Adrenal gland (tissue), 12 donors: ENCODE measurements around the gene CSRP1. TPM values are rescaled to one million over a fixed set of nuclear protein-coding genes. Genes with fewer than 3 reads are reported as not detected.

Experiments used
- DNase-seq, 7 donors: peaks; one replicate each; pipeline ENCODE4 v3.0.0-alpha.2; 2019 to 2020
- H3K27ac ChIP-seq, 5 donors: fragments of 200-600 bp; sonication (generic) in 4 of 5; 1 replicate in 3 of 5; 2 replicates in 2 of 5; pipeline versions ENCODE4 v1.5.1 to v1.8.0; 2016 to 2020; ENCODE audit warnings: mild to moderate bottlenecking in 1 of 5
- H3K27me3 ChIP-seq: fragments of 200-600 bp; 2 replicates; pipeline ENCODE4 v1.8.0; 2021
- H3K36me3 ChIP-seq, 2 donors: fragments of 200-600 bp; replicated peaks in 1 of 2; 1 replicate in 1 of 2; 2 replicates in 1 of 2; pipeline versions ENCODE4 v1.5.1 to v1.8.0; 2018 to 2022
- H3K4me1 ChIP-seq, 2 donors: fragments of 200-600 bp; replicated peaks in 1 of 2; 1 replicate in 1 of 2; 2 replicates in 1 of 2; pipeline versions ENCODE4 v1.5.1 to v1.8.0; 2018 to 2021
- H3K4me3 ChIP-seq, 4 donors: fragments of 200-600 bp; sonication (generic) in 3 of 4; one replicate each; pipeline ENCODE4 v1.5.1; 2016 to 2018
- H3K9me3 ChIP-seq, 3 donors: fragments of 200-600 bp; sonication (generic) in 1 of 3; replicated peaks in 1 of 3; 1 replicate in 2 of 3; 2 replicates in 1 of 3; pipeline versions ENCODE4 v1.5.1 to v1.8.0; 2016 to 2021
- POLR2A ChIP-seq, 2 donors: fragments of 450-650 bp; IDR thresholded peaks; one replicate each; pipeline ENCODE4 v1.6.1; 2017; ENCODE audit warnings: antibody characterized with exemption in 2 of 2, mild to moderate bottlenecking in 2 of 2, moderate library complexity in 1 of 2
- WGBS, 4 donors: extraction: QIAGEN DNeasy Blood & Tissue Kit in 2 of 4; methylation state at CpG; one replicate each; pipeline versions ENCODE4 v1.1.5 to v1.1.7; 2013 to 2017; 5-methylcytosine and 5-hydroxymethylcytosine counted together
- intact Hi-C, 2 donors: fragments of 100-400 bp; cut with DNase I; formaldehyde crosslinking; loops; one replicate each; pipeline versions ENCODE4 v1.14.1 to v1.15.0; 2022 to 2023
- polyA plus RNA-seq, 3 donors: library from polyadenylated mRNA; stranded (reverse); fragments of 200-250 nt in 2 of 3; fragments of 350-450 nt in 1 of 3; fragmentation: Illumina TruSeq in 1 of 3; extraction: RNeasy Lipid Tissue Mini Kit (QIAGEN cat#74804) in 1 of 3; gene quantifications; one replicate each; pipeline ENCODE4 v1.2.3, GENCODE V29; 2013 to 2014
- total RNA-seq, 9 donors: library from RNA; depleted of rRNA in 4 of 9; stranded (reverse); fragments of >200 nt in 4 of 9; fragments of 120-200 nt in 1 of 9; fragmentation: NEBNext Ultra II Directional in 1 of 9; extraction: Animal tissue kit (Norgen Biotek cat#: 25700) in 1 of 9; gene quantifications; one replicate each; pipeline versions ENCODE4 v1.1.0 to v1.2.4, GENCODE V29; 2013 to 2023
- TF ChIP-seq, protein P1 (sequence below), 6 experiments: fragments of 450-650 bp in 4 of 6; fragments of 200-600 bp in 2 of 6; sonication (generic) in 1 of 6; IDR thresholded peaks; 1 replicate in 5 of 6; 2 replicates in 1 of 6; pipeline versions ENCODE4 v1.5.1 to v1.8.0; 2016 to 2021; ENCODE audit warnings: antibody characterized with exemption in 6 of 6, mild to moderate bottlenecking in 2 of 6, moderate library complexity in 1 of 6
- donor health status: healthy with polysubstance abuse.
- donor health status: Bipolar disorder and iron deficiency.
- donor health status: DM: yes; HTN: yes; CAD: no.
- donor health status: DM: no; HTN: no; CAD: no.
- donor health status: DM: no; HTN: no; CAD: no.
- donor health status: DM: yes; HTN: yes; CAD: no.

CSRP1 gene
- total and polyA plus RNA-seq, 12 donors = 30.5 to 470 (median 138) TPM

DNA sequence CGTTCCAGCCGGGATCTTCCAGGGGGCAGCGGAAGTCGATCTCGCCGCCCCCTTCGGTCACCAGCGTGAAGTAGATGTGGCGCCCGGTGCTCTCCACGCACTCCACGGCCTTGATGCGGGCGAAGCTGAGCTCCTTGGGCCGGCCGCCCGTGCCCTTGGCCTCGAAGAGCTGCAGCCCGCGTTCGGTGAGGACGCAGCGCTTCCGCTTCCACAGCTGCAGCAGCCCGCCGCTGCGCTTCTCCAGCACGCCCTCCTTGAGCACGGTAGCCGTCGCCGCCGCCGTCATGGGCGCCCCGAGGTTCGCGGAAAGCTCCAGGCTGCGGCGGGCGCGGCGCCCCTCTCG lies 38.5 kb downstream of the CSRP1 start:
- intact Hi-C loops = no loop called here
- peak; percentile 35 to 68 (median 56) for DNase-seq
- peaks cover 7 to 15% of the 10 kb centered on the region in 2 donors for H3K4me1 ChIP-seq
- H3K27ac ChIP-seq = peak overlapping the region in 4 of 5 donors; percentile 58 to 96 (median 81)
- no peaks in the 10 kb centered on the region for H3K9me3 ChIP-seq
- H3K4me3 ChIP-seq = peak overlapping the region in 3 of 4 donors; percentile 25 to 79 (median 48)
- no peaks in the 10 kb centered on the region for H3K27me3 ChIP-seq
- 0 to 5% (median 3%) methylated on average over 4 to 44 of the region's 44 CpGs; no CpG with 5 or more reads in 1 of the 4 donors for WGBS, 4 donors
- peaks cover 0 to 16% of the 10 kb centered on the region in 2 donors for H3K36me3 ChIP-seq
- TF ChIP-seq POLR2A (IDR thresholded peaks at IDR 0.05) = no peak
- TF ChIP-seq, protein P1, sequence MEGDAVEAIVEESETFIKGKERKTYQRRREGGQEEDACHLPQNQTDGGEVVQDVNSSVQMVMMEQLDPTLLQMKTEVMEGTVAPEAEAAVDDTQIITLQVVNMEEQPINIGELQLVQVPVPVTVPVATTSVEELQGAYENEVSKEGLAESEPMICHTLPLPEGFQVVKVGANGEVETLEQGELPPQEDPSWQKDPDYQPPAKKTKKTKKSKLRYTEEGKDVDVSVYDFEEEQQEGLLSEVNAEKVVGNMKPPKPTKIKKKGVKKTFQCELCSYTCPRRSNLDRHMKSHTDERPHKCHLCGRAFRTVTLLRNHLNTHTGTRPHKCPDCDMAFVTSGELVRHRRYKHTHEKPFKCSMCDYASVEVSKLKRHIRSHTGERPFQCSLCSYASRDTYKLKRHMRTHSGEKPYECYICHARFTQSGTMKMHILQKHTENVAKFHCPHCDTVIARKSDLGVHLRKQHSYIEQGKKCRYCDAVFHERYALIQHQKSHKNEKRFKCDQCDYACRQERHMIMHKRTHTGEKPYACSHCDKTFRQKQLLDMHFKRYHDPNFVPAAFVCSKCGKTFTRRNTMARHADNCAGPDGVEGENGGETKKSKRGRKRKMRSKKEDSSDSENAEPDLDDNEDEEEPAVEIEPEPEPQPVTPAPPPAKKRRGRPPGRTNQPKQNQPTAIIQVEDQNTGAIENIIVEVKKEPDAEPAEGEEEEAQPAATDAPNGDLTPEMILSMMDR (IDR thresholded peaks at IDR 0.05) = peak in 1 of 6 experiments; percentile 1

DNA sequence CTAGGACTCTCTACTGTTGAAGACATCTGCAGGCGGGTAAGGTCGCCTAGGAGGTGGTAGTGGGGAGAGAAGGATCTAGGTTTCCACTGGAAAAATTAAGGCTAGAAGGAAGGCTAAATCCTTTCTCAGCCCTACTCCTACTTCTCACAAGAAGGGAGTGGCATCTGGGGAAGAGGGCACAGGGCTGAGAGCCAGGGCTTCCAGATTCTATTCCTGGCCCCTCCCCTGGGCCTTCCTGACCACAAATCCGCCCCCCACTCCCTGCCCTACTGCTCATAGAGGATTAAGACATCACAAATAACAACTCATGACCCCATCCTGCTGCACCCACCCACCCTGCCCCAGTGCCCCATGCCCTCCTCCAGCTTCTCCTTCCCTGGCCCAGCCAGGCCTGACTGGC lies 40.4 kb downstream of the CSRP1 start:
- Histone ChIP-seq H3K9me3 (no peaks in the 10 kb centered on the region), H3K27me3 (no peaks in the 10 kb centered on the region), H3K4me1 (peaks cover 17 to 23% of the 10 kb centered on the region in 2 donors), H3K27ac (peak overlapping the region in 3 of 5 donors; percentile 12 to 96 (median 13)), H3K4me3 (peak overlapping the region in 1 of 4 donors; percentile 79), H3K36me3 (peaks cover 0 to 16% of the 10 kb centered on the region in 2 donors)
- TF ChIP-seq, protein P1 (IDR thresholded peaks at IDR 0.05) = no peak
- TF ChIP-seq POLR2A (IDR thresholded peaks at IDR 0.05) = no peak
- WGBS, 4 donors = 82 to 88% (median 83%) methylated on average over 3 of the region's 3 CpGs
- intact Hi-C loops = no loop called here
- no peak for DNase-seq

DNA sequence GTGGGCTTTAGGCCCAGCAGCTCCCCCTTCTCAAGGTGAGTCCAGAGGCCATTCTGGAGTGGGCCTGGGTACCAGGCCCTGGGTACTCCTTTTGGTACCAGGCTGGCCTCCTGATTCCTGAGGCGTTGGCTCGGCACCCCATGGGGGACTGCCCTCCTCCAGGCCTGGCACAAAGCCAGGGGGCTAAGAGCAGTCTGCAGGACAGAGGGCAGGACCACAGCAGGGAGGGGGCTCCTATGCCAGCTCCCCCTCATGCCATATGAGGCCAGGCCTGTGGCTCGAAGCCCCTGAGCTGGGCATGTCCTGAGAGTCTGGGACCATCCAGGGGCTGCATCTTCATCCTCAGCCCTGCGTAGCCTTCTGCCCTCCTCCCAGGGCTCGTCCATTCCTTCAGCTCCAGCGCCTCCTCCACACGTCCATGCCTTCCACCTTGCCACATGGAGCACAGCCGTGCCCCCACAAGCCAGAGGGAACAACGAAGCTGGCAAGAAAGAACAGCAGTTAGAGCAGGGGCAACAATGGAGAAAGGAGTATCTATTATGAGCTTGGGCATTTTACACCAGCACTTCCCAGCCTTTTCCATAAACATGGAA lies 41.1 kb downstream of the CSRP1 start:
- WGBS, 4 donors = 82 to 92% (median 86%) methylated on average over 6 to 9 of the region's 9 CpGs
- intact Hi-C loops = no loop called here
- peak overlapping the region in 1 of 5 donors; percentile 96 for H3K27ac ChIP-seq
- H3K4me1 ChIP-seq = peaks cover 22 to 30% of the 10 kb centered on the region in 2 donors
- no peaks in the 10 kb centered on the region for H3K27me3 ChIP-seq
- H3K9me3 ChIP-seq = no peaks in the 10 kb centered on the region
- no peak overlapping the region for H3K4me3 ChIP-seq
- DNase-seq = no peak
- peaks cover 0 to 16% of the 10 kb centered on the region in 2 donors for H3K36me3 ChIP-seq
- TF ChIP-seq POLR2A (IDR thresholded peaks at IDR 0.05) = no peak
- TF ChIP-seq, protein P1 (IDR thresholded peaks at IDR 0.05) = no peak

DNA sequence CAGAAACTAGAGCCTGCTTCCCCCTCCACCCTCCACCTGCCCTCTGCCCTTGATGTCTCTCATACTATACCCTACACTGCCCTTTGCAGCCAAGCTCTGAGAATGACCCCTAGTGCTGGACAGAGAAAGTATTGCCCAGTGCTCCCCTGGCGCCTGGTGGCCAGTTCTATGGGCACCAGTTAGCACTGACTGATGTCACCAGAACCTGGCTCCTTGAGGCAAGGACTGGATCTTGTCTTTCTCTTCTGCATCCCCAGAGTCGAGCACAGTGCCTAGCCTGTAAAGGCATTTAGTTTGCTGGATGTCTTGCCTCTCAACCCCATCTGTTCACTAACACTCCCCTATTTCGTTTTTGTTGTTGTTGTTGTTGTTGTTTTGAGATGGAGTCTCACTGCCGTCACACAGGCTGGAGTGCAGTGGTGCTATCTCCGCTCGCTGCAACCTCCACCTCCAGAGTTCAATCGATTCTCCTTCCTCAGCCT lies 43.8 kb downstream of the CSRP1 start:
- Histone ChIP-seq H3K4me3 (no peak overlapping the region), H3K27ac (peak overlapping the region in 2 of 5 donors; percentile 35 to 88), H3K36me3 (peaks cover 0 to 16% of the 10 kb centered on the region in 2 donors), H3K4me1 (peaks cover 26 to 32% of the 10 kb centered on the region in 2 donors), H3K9me3 (no peaks in the 10 kb centered on the region), H3K27me3 (no peaks in the 10 kb centered on the region)
- intact Hi-C loops = no loop called here
- WGBS, 4 donors = 79 to 90% (median 87%) methylated on average over 7 of the region's 7 CpGs
- DNase-seq = no peak
- TF ChIP-seq, protein P1 (IDR thresholded peaks at IDR 0.05) = peak in 2 of 6 experiments; percentile 10 to 36
- no peak for TF ChIP-seq POLR2A (IDR thresholded peaks at IDR 0.05)
